Measurements from ENCODE around the gene CRIM1. TPM values are rescaled to one million over a fixed set of nuclear protein-coding genes. Genes with fewer than 3 reads are reported as not detected.
A peak's percentile ranks its signal among the peaks of the same experiment; 100 is the strongest.

CRIM1 gene
- total and polyA plus RNA-seq, 2 experiments from 2014 or later = 76.4 to 485 TPM

- Histone ChIP-seq H3K79me2 (ENCODE audit: insufficient read depth) (peaks cover 11% of the 10 kb centered on the region; the same call in 1 of the 2 replicates), H3K27ac (peak overlapping the region; percentile 86), H3K4me2 (ENCODE audit: unreplicated experiment) (no peak overlapping the region), H3K36me3 (ENCODE audit: low read depth) (peaks cover 92% of the 10 kb centered on the region), H3F3A (ENCODE audit: insufficient read depth) (peaks cover 99% of the 10 kb centered on the region), H3K9me3 (ENCODE audit: low read depth) (no peaks in the 10 kb centered on the region), H3K9ac (no peak overlapping the region), H3K4me3 (no peak overlapping the region), H2AFZ (no peak overlapping the region), H4K20me1 (ENCODE audit: insufficient read depth) (no peaks in the 10 kb centered on the region), H3K9me2 (ENCODE audit: insufficient read depth) (no peaks in the 10 kb centered on the region), H3K4me1 (ENCODE audit: insufficient read depth) (peaks cover 50% of the 10 kb centered on the region), H3K27me3 (replicated peaks; ENCODE audit: insufficient read depth) (no peaks in the 10 kb centered on the region)
- in situ Hi-C loops (cut with MboI) = no loop called here
- 89 to 90% methylated on average over 6 of the region's 6 CpGs for WGBS, 2 experiments (ENCODE audit: low coverage in 1 of 2, low lambda C conversion rate in 2 of 2, missing lambda C conversion rate in 2 of 2)
- TF ChIP-seq EZH2phosphoT487 (IDR thresholded peaks at IDR 0.05; ENCODE audit: insufficient read depth, low read depth) = no peak
- TF ChIP-seq EZH2 (IDR thresholded peaks at IDR 0.05; ENCODE audit: insufficient read depth, poor library complexity, severe bottlenecking) = no peak
- DNase-seq = peak; percentile 39
These were observed 189.2 kb downstream of the CRIM1 start for GRCh38 chr2:36544638-36545338.

- TF ChIP-seq EZH2phosphoT487 (IDR thresholded peaks at IDR 0.05; ENCODE audit: insufficient read depth, low read depth) (no peak), EZH2 (IDR thresholded peaks at IDR 0.05; ENCODE audit: insufficient read depth, poor library complexity, severe bottlenecking) (no peak)
- DNase-seq = peak; percentile 47
- no peaks in the 10 kb centered on the region for H3K27me3 ChIP-seq (replicated peaks; ENCODE audit: insufficient read depth)
- no peaks in the 10 kb centered on the region for H3K9me3 ChIP-seq (ENCODE audit: low read depth)
- peaks cover 99% of the 10 kb centered on the region for H3F3A ChIP-seq (ENCODE audit: insufficient read depth)
- no peak overlapping the region for H3K4me2 ChIP-seq (ENCODE audit: unreplicated experiment)
- no peak overlapping the region for H2AFZ ChIP-seq
- H3K79me2 ChIP-seq (ENCODE audit: insufficient read depth) = peaks cover 11% of the 10 kb centered on the region; the same call in 1 of the 2 replicates
- in situ Hi-C loops (cut with MboI) = no loop called here
- no peaks in the 10 kb centered on the region for H4K20me1 ChIP-seq (ENCODE audit: insufficient read depth)
- H3K9me2 ChIP-seq (ENCODE audit: insufficient read depth) = no peaks in the 10 kb centered on the region
- peaks cover 38% of the 10 kb centered on the region for H3K4me1 ChIP-seq (ENCODE audit: insufficient read depth)
- WGBS, 2 experiments (ENCODE audit: low coverage in 1 of 2, low lambda C conversion rate in 2 of 2, missing lambda C conversion rate in 2 of 2) = 0 to 3% methylated on average over 1 of the region's 1 CpG
- H3K27ac ChIP-seq = peak overlapping the region; percentile 86
- peak overlapping the region; percentile 2; the same call in 1 of the 2 replicates for H3K9ac ChIP-seq
- peaks cover 92% of the 10 kb centered on the region for H3K36me3 ChIP-seq (ENCODE audit: low read depth)
- no peak overlapping the region for H3K4me3 ChIP-seq
These were observed 190.4 kb downstream of the CRIM1 start for GRCh38 chr2:36545871-36546416.

GRCh38 chr2:36547906-36548305, 192.3 kb downstream of the CRIM1 start:
- 88 to 91% methylated on average over 3 of the region's 3 CpGs for WGBS, 2 experiments (ENCODE audit: low coverage in 1 of 2, low lambda C conversion rate in 2 of 2, missing lambda C conversion rate in 2 of 2)
- no peak overlapping the region for H3K4me2 ChIP-seq (ENCODE audit: unreplicated experiment)
- H4K20me1 ChIP-seq (ENCODE audit: insufficient read depth) = no peaks in the 10 kb centered on the region
- H3K27ac ChIP-seq = peak overlapping the region; percentile 86
- in situ Hi-C loops (cut with MboI) = no loop called here
- H3K79me2 ChIP-seq (ENCODE audit: insufficient read depth) = peaks cover 11% of the 10 kb centered on the region; the same call in 1 of the 2 replicates
- H3K4me1 ChIP-seq (ENCODE audit: insufficient read depth) = peaks cover 23% of the 10 kb centered on the region
- H2AFZ ChIP-seq = no peak overlapping the region
- no peaks in the 10 kb centered on the region for H3K9me3 ChIP-seq (ENCODE audit: low read depth)
- no peak for DNase-seq
- H3K36me3 ChIP-seq (ENCODE audit: low read depth) = peaks cover 95% of the 10 kb centered on the region
- H3K9ac ChIP-seq = no peak overlapping the region
- H3K27me3 ChIP-seq (replicated peaks; ENCODE audit: insufficient read depth) = no peaks in the 10 kb centered on the region
- no peaks in the 10 kb centered on the region for H3K9me2 ChIP-seq (ENCODE audit: insufficient read depth)
- no peak for TF ChIP-seq EZH2phosphoT487 (IDR thresholded peaks at IDR 0.05; ENCODE audit: insufficient read depth, low read depth)
- TF ChIP-seq EZH2 (IDR thresholded peaks at IDR 0.05; ENCODE audit: insufficient read depth, poor library complexity, severe bottlenecking) = no peak
- H3F3A ChIP-seq (ENCODE audit: insufficient read depth) = peaks cover 99% of the 10 kb centered on the region
- no peak overlapping the region for H3K4me3 ChIP-seq

GRCh38 chr2:36549165-36549574, 193.6 kb downstream of the CRIM1 start:
- Histone ChIP-seq H3K27me3 (replicated peaks; ENCODE audit: insufficient read depth) (no peaks in the 10 kb centered on the region), H3K9me2 (ENCODE audit: insufficient read depth) (no peaks in the 10 kb centered on the region), H3K4me1 (ENCODE audit: insufficient read depth) (peaks cover 23% of the 10 kb centered on the region), H4K20me1 (ENCODE audit: insufficient read depth) (no peaks in the 10 kb centered on the region), H3K79me2 (ENCODE audit: insufficient read depth) (peaks cover 11% of the 10 kb centered on the region; the same call in 1 of the 2 replicates), H3K36me3 (ENCODE audit: low read depth) (peaks cover 91% of the 10 kb centered on the region), H3K27ac (peak overlapping the region; percentile 86), H3K9ac (no peak overlapping the region), H3K9me3 (ENCODE audit: low read depth) (no peaks in the 10 kb centered on the region), H3K4me2 (ENCODE audit: unreplicated experiment) (no peak overlapping the region), H3F3A (ENCODE audit: insufficient read depth) (peaks cover 99% of the 10 kb centered on the region), H2AFZ (no peak overlapping the region), H3K4me3 (no peak overlapping the region)
- DNase-seq = no peak
- in situ Hi-C loops (cut with MboI) = no loop called here
- no peak for TF ChIP-seq EZH2 (IDR thresholded peaks at IDR 0.05; ENCODE audit: insufficient read depth, poor library complexity, severe bottlenecking)
- TF ChIP-seq EZH2phosphoT487 (IDR thresholded peaks at IDR 0.05; ENCODE audit: insufficient read depth, low read depth) = no peak
- WGBS, 2 experiments (ENCODE audit: low coverage in 1 of 2, low lambda C conversion rate in 2 of 2, missing lambda C conversion rate in 2 of 2) = 90 to 94% methylated on average over 7 of the region's 7 CpGs

Measured in GM23248 (cell line).